Coronary artery (tissue), 2 donors: Measurements from ENCODE around the gene RAB30.

ENCODE experiments used
- DNase-seq: peaks from one replicate; pipeline ENCODE4 v3.0.0-alpha.2; 2017; ENCODE audit warnings: low spot score
- H3K27ac ChIP-seq, 2 donors: fragments of 200-600 bp; sonication (generic); one replicate each; pipeline ENCODE4 v1.5.1; 2016 to 2019
- H3K4me3 ChIP-seq: fragments of 200-600 bp; sonication (generic); 2 replicates; pipeline ENCODE4 v1.5.1; 2016; ENCODE audit warnings: mild to moderate bottlenecking, moderate library complexity
- CTCF ChIP-seq: fragments of 200-600 bp; sonication (generic); IDR thresholded peaks from one replicate; pipeline ENCODE4 v1.5.1; 2019; ENCODE audit warnings: antibody characterized with exemption

The RAB30 gene

GRCh38 chr11:82995754-82996398, 75.8 kb downstream of the RAB30 start:
- H3K27ac ChIP-seq: peak overlapping the region in 1 of 2 donors; percentile 39
- H3K4me3 ChIP-seq: no peak overlapping the region
- no peak for DNase-seq
- TF ChIP-seq CTCF: no peak

GRCh38 chr11:82995235-82995634, 76.5 kb downstream of the RAB30 start:
- no peak for TF ChIP-seq CTCF
- Histone ChIP-seq H3K27ac (no peak overlapping the region), H3K4me3 (no peak overlapping the region)
- no peak for DNase-seq

GRCh38 chr11:82994604-82995230, 77.0 kb downstream of the RAB30 start:
- DNase-seq: no peak
- TF ChIP-seq CTCF: no peak

GRCh38 chr11:82992223-82992622, 79.5 kb downstream of the RAB30 start:
- no peak overlapping the region for H3K4me3 ChIP-seq
- no peak for DNase-seq
- no peak overlapping the region for H3K27ac ChIP-seq
- TF ChIP-seq CTCF: no peak

More at GRCh38 chr11:82994604-82995230, 77.0 kb downstream of the RAB30 start:
- no peak overlapping the region for H3K4me3 ChIP-seq
- no peak overlapping the region for H3K27ac ChIP-seq

GRCh38 chr11:82989628-82990404, 81.9 kb downstream of the RAB30 start:
- Histone ChIP-seq H3K27ac (no peak overlapping the region), H3K4me3 (no peak overlapping the region)
- no peak for TF ChIP-seq CTCF
- DNase-seq: no peak

- DNase-seq: no peak
- H3K27ac ChIP-seq: no peak overlapping the region
- H3K4me3 ChIP-seq: no peak overlapping the region
- TF ChIP-seq CTCF: no peak
These were observed 82.6 kb downstream of the RAB30 start for GRCh38 chr11:82988936-82989627.
